Measurements from ENCODE around the gene SSR2. TPM values are rescaled to one million over a fixed set of nuclear protein-coding genes. Genes with fewer than 3 reads are reported as not detected.

The SSR2 gene
- total and polyA plus RNA-seq, 10 donors, result 152 to 291 (median 194) TPM

GRCh38 chr1:155974208-155975115 is 46.3 kb downstream of the SSR2 start:
- no peak for DNase-seq
- peak overlapping the region in 7 of 8 donors; percentile 75 to 98 (median 90) for H3K4me3 ChIP-seq
- no peaks in the 10 kb centered on the region for H3K9me3 ChIP-seq
- H3K4me1 ChIP-seq, result peaks cover 67 to 92% (median 82%) of the 10 kb centered on the region in 6 donors
- 30 to 43% (median 38%) methylated on average over 12 to 13 of the region's 13 CpGs for WGBS, 5 donors
- intact Hi-C loops (cut with DNase I; ENCODE audit: low total_unique reads), result no loop called here
- peak in 1 of 3 donors; percentile 31 for TF ChIP-seq POLR2AphosphoS5 (IDR thresholded peaks at IDR 0.05)
- TF ChIP-seq POLR2A (IDR thresholded peaks at IDR 0.05), result no peak
- no peak for TF ChIP-seq CTCF (IDR thresholded peaks at IDR 0.05 in 8 of 11, conservative IDR thresholded peaks at IDR 0.05 in 3 of 11)
- no peaks in the 10 kb centered on the region for H3K27me3 ChIP-seq (replicated peaks in 1 of 7)
- peak overlapping the region; percentile 48 to 99 (median 98) for H3K27ac ChIP-seq
- H3K36me3 ChIP-seq, result peaks cover 0 to 42% (median 1%) of the 10 kb centered on the region in 6 donors

GRCh38 chr1:155973723-155974122 is 47.0 kb downstream of the SSR2 start:
- no peak for TF ChIP-seq CTCF (IDR thresholded peaks at IDR 0.05 in 8 of 11, conservative IDR thresholded peaks at IDR 0.05 in 3 of 11)
- TF ChIP-seq POLR2A (IDR thresholded peaks at IDR 0.05), result no peak
- no peak for TF ChIP-seq POLR2AphosphoS5 (IDR thresholded peaks at IDR 0.05)
- H3K27me3 ChIP-seq (replicated peaks in 1 of 7), result no peaks in the 10 kb centered on the region
- peaks cover 69 to 92% (median 82%) of the 10 kb centered on the region in 6 donors for H3K4me1 ChIP-seq
- intact Hi-C loops (cut with DNase I; ENCODE audit: low total_unique reads), result no loop called here
- DNase-seq, result no peak
- peak overlapping the region; percentile 21 to 99 (median 97) for H3K27ac ChIP-seq
- H3K9me3 ChIP-seq, result no peaks in the 10 kb centered on the region
- WGBS, 5 donors, result 48 to 70% (median 52%) methylated on average over 3 of the region's 3 CpGs
- H3K36me3 ChIP-seq, result peaks cover 0 to 50% (median 7%) of the 10 kb centered on the region in 6 donors
- peak overlapping the region in 2 of 8 donors; percentile 96 to 98 for H3K4me3 ChIP-seq

DNA sequence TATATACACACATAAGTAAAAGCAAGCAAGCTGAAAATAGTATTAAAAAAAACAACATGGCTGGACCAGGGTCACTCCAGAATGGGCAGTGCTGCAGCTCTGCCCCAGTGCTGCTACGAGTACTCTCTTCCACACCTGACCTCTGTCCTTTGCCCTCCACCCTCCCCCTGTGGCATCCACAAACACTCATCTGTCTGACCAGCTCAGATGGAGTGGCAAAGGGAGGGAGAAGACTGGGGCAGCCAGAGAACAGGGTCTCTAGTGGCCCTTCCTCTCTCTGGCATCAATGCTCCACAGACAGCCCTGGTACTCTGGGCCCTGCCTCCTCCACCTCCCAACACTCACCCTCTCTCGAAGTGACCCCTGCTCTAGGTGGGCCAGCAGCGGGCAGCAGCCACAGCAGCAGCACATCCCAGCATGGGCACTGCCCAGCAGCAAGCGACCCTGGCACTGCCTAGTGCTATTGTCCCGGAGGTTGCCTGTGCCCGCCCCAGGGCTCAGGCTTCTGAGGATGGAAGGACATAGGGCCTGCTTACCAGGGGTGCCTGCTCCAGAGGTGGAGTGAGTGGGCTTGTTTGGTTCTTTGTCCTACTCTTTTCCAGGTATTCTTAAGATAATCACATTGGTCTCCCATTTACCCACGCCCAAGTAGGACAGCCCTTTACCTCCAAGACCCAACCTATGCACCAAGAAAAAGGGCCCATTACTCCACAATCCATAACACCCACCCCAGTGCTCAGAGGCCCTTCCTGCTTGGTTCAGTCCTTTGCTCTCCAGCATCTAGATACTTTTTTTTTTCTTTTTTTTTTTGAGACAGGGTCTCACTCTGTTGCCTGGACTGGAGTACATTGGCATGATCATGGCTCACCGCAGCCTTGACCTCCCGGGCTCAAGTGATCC is 48.6 kb downstream of the SSR2 start:
- WGBS, 5 donors, result 64 to 83% (median 70%) methylated on average over 7 to 9 of the region's 9 CpGs
- DNase-seq, result peak; percentile 77
- no peaks in the 10 kb centered on the region for H3K9me3 ChIP-seq
- H3K27ac ChIP-seq, result peak overlapping the region in 7 of 8 donors; percentile 70 to 99 (median 98)
- intact Hi-C loops (cut with DNase I; ENCODE audit: low total_unique reads), result no loop called here
- no peaks in the 10 kb centered on the region for H3K27me3 ChIP-seq (replicated peaks in 1 of 7)
- peaks cover 0 to 65% (median 16%) of the 10 kb centered on the region in 6 donors for H3K36me3 ChIP-seq
- TF ChIP-seq CTCF (IDR thresholded peaks at IDR 0.05 in 8 of 11, conservative IDR thresholded peaks at IDR 0.05 in 3 of 11), result no peak
- no peak for TF ChIP-seq POLR2A (IDR thresholded peaks at IDR 0.05)
- peak in 2 of 3 donors; percentile 33 to 63 for TF ChIP-seq POLR2AphosphoS5 (IDR thresholded peaks at IDR 0.05)
- peaks cover 84 to 100% (median 95%) of the 10 kb centered on the region in 6 donors for H3K4me1 ChIP-seq
- peak overlapping the region in 1 of 8 donors; percentile 23 for H3K4me3 ChIP-seq
